ENCODE results near the gene MRTFA.
"Not testable (repeated sequence)": the region's sequence is repeated elsewhere in the genome, so short reads cannot be mapped to it uniquely, and the experiment has no call there.

Gene MRTFA

DNA sequence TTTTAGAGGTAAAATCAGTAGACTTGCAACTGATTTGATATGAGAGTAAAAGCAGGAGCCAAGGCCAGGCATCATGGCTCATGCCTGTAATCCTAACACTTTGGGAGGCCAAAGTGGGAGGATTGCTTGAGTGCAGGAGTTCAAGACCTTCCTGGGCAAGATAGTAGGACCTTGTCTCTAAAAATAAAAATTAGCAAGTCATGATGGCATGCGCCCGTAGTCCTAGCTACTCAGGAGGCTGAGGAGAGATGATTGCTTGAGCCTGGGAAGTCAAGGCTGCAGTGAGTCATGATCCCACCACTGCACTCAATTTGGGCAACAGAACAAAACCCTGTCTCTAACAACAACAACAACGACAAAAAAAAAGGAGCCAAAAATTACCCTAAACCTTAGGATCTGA is 252.6 kb downstream of the MRTFA start:
- no peak for DNase-seq

DNA sequence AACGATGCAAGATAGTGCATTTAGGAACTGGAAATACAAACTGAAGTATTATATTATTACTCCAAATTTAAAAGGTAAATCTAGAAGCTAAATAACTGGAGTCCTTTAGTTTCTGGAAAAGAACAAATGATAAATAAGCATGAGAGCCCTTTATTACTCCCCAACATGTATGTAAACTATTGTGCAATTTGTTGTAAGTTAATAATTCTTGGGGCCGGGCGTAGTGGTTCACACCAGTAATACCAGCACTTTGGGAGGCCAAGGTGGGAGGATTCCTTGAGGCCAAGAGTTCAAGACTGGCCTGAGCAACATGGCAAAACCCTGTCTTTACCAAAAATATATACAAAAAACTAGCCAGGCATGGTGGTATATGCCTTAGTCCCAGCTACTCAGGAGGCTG is 255.1 kb downstream of the MRTFA start:
- no peak for DNase-seq

DNA sequence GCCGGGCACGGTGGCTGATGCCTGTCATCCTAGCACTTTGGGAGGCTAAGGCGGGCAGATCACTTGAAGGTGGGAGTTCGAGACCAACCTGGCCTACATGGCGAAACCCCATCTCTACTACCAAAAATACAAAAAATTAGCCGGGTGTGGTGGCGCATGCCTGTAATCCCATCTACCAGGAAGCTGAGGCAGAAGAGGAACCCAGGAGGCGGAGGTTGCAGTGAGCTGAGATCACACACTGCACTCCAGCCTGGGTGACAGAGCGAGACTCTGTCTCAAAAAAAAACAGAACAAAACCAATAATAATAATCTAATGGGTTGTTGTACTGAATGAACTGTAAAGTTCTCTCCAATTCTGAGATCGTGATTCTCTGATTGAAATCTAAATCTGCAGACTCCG is 258.1 kb downstream of the MRTFA start:
- DNase-seq, result not testable (repeated sequence)

DNA sequence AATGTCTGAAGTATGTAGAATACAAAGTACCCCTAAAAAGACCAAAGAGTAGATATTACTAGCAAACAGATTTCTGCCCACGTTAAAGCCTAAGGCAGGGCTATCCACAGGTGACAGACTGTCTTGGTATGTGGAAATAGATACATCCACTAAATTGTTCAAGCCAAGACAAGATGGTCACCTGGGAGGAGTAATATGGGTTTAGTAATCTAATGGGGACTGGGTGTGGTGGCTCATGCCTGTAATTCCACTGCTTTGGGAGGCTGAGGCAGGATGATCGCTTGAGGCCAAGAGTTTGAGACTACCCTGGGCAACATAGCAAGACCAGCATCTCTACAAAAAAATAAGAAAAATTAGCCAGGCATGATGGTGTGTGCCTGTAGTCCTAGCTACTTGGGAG is 258.6 kb downstream of the MRTFA start:
- no peak for DNase-seq

DNA sequence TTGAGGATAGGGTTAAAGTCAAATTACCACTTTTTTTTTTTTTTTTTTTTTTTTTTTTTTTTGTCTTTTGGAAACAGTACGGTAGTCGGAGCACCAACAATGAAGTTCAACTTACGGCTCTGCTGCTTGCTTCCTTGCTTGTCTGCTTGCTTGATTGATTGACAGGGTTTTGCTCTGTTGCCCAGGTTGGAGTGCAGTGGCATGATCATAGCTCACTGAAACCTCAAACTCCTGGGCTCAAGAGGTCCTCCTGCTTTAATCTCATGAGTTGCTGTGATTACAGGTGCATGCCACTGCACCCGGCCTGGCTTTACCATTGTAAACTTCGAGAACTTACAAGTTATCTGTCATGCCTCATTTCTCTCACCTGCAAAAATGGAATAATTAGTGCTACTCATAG is 260.4 kb downstream of the MRTFA start:
- no peak for DNase-seq

DNA sequence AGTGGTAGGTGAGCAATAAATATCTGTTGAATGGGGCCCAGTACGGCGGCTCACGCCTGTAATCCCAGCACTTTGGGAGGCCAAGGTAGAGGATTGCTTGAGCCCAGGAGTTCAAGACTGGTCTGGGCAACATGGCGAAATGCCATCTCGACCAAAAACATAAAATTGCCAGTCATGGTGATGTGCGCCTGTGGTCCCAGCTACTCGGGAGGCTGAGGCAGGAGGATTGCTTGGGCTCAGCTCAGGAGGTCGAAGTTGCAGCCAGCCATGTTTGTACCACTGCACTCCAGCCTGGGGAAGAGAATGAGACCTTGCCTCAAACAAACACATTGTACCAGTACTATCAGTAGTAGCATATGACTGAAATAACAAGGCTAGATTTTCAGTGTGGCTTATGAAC is 262.0 kb downstream of the MRTFA start:
- no peak for DNase-seq

DNA sequence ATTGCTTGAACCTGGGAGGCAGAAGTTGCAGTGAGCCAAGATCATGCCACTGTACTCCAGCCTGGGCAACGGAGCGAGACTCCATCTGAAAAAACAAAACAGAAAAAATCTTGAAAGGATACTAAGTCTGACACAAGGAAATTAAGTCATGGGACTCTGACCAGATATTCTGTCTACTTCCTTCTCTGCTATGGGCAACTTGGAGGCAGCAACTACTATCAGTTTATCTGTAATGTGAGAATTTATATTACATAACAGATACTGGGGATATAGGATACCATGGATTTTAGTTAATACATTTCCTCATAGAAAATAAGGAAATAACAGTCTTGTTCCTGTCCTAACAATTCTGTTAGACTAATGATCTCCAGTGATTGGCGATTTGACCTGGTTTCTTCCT is 267.7 kb downstream of the MRTFA start:
- no peak for DNase-seq

DNA sequence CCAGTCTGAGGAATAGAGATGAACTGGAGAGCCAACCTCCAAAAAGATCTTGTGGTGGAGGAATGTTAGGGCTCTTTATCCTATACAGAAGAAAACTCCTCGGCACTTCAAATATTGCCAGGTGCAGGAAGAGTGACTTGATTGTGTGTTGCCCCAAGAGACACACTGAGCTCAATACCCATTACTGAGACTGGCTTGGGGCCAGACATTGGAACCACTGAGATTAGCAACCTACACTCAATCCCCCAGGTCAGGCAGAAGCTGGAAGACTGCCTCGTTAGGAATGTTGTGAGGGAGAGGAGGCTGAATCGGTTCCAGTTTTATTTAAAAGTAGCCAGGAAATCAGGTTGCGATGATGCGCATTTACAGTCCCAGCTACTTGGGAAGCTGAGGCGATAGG is 268.5 kb downstream of the MRTFA start:
- DNase-seq, result no peak

DNA sequence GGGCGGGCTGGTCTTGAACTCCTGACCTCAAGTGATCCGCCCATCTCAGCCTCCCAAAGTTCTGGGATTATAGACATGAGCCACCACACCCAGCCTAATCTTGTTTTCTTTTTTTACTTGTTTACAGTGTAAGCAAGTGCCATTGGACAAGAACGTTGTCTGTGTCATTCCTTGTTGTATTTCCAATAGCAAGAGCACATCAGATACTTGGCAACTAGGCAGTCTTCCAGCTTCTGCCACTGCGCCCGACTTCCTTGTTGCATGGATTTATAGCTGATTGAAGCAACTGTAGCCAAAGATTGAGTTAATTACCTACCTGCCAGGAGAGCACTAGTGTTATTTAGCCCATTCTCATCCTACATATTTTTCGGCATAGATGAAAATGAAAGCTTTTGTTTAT is 269.2 kb downstream of the MRTFA start:
- DNase-seq, result no peak

DNA sequence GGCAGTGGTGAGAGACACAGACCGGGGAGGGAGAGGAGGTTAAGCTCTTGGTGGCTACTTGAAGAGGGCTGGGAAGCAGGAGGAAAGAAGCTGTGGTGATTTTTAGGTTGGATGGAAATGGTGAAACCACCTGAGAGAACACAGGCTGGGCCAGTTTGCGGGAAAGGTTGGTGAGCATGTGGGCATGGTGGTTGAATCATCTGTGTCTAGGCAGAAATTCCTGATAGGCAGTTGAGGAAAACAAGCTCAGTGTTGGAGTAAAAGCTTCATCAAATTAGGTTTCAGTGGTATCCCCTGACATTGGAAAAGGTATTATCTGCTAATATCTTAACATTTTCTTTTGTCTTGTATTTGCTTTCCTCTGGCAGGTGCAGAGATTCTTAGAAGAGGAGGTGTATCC is 270.5 kb downstream of the MRTFA start:
- no peak for DNase-seq

DNA sequence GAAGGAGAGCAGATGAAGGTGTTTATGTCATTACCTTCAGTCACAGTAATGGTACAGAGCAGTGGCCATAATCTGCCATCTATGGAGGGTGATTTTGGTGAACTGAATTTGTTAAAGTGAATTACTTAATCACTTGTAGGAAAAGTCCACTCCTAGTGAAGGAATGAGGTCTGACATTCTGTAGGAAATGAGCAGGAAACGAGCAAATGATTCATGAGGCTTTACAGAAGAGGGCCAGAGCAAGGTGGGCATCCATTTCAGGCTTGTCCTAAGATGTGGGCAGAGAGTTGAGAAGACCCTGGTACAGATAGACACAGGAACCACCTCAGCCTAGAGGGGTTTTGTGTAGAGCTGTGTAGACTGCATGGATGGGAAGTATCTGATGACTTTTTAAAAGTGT is 272.1 kb downstream of the MRTFA start:
- DNase-seq, result no peak

DNA sequence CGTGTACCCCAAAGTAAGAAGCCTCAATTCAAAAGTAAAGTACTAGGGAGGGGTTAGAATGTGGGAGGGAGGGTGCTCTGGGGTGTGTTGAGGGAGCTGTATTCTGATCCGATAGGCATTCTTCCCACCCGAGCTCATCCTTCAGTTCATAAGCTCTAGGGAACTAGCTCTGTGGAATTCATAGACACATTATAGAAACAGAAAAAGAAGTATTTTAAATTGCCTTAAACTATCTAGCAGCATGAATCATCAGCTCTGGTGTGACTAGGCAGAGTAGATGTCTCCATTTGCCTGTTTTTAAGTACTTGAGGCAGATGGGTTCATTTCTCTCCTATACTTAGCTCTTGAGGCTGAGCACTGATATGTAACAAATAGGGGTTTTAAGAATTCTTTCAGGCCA is 273.5 kb downstream of the MRTFA start:
- DNase-seq, result no peak

DNA sequence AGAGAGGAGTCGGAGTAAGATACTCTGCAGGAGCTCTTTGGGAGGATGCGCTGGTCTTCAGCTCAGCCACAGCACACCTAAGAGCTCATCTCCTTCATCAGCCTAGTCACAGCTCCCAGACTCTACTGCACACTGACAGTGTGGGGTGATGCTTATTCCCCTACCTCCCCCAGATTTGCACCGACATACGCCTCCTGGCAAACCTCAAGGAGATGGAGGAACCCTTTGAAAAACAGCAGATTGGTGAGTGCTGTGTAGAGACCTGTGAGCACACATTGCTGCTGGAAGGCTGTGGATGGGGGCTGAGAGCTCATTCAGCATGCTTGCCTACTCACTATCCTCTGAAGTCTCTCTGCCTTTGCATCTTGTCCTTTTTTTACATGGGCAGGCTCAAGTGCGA is 275.4 kb downstream of the MRTFA start:
- DNase-seq, result no peak
